ENCODE results near the gene KLHL42. TPM values are rescaled to one million over a fixed set of nuclear protein-coding genes. Genes with fewer than 3 reads are reported as not detected.
A peak's percentile ranks its signal among the peaks of the same experiment; 100 is the strongest.

KLHL42 gene
- total and polyA plus RNA-seq, 2 of the 8 experiments (the other 6 are each of a cell fraction or from before 2014, with no cell fraction given): 13.6 to 21.6 TPM

GRCh38 chr12:27751386-27752047, 28.5 kb upstream of the KLHL42 start:
- H4K5ac ChIP-seq (ENCODE audit: insufficient read length, low read depth, low read length): no peak overlapping the region
- no peak overlapping the region for H3K4me3 ChIP-seq (ENCODE audit: extremely low read depth in 1 of 4, insufficient read depth in 2 of 4, low read depth in 3 of 4, low read length in 4 of 4)
- DNase-seq (ENCODE audit: low read depth in 1 of 2, low spot score in 2 of 2) (no peak), FAIRE-seq (no peak)
- no peak overlapping the region for H3K56ac ChIP-seq (replicated peaks; ENCODE audit: insufficient read length, low read depth, low read length)
- no peak overlapping the region for H3K23ac ChIP-seq (ENCODE audit: insufficient read length)
- no peaks in the 10 kb centered on the region for H3K9me3 ChIP-seq (ENCODE audit: insufficient read depth in 2 of 2, low read depth in 1 of 2, low read length in 1 of 2)
- H3K4me2 ChIP-seq (ENCODE audit: insufficient read depth in 1 of 2, low read depth in 2 of 2, low read length in 2 of 2): no peak overlapping the region
- H3K79me1 ChIP-seq (ENCODE audit: low read depth, low read length): no peaks in the 10 kb centered on the region
- TF ChIP-seq SUZ12 (IDR thresholded peaks at IDR 0.05; ENCODE audit: low read length) (no peak), MAFK (IDR thresholded peaks at IDR 0.05; ENCODE audit: low read depth, low read length) (peak; percentile 6; the same call in 1 of the 2 replicates)
- H2BK120ac ChIP-seq (replicated peaks; ENCODE audit: low read depth, low read length): no peak overlapping the region
- H2AK5ac ChIP-seq (ENCODE audit: low read depth, low read length): no peak overlapping the region
- H4K91ac ChIP-seq (replicated peaks; ENCODE audit: insufficient read length, low read length): no peak overlapping the region
- H3K36me3 ChIP-seq (ENCODE audit: control insufficient read depth in 2 of 4, insufficient read depth in 4 of 4, low read length in 3 of 4): peaks cover 0 to 14% (median 4%) of the 10 kb centered on the region in 4 experiments; a peak in 5 of 8 replicates
- no peak overlapping the region for H3K27ac ChIP-seq (ENCODE audit: low read depth, low read length)
- no peak overlapping the region for H3K4ac ChIP-seq (replicated peaks; ENCODE audit: insufficient read length, low read depth, low read length)
- no peaks in the 10 kb centered on the region for H4K20me1 ChIP-seq (replicated peaks in 1 of 2; ENCODE audit: control insufficient read depth in 1 of 2, insufficient read depth in 2 of 2, low read length in 2 of 2)
- no peak overlapping the region for H2BK12ac ChIP-seq (ENCODE audit: low read depth, low read length)
- H3K27me3 ChIP-seq (replicated peaks in 1 of 4; ENCODE audit: control insufficient read depth in 3 of 4, extremely low read depth in 1 of 4, insufficient read depth in 3 of 4, low read length in 3 of 4): no peaks in the 10 kb centered on the region
- no peak overlapping the region for H3K9ac ChIP-seq (replicated peaks in 1 of 4; ENCODE audit: extremely low read depth in 1 of 4, low read depth in 3 of 4, low read length in 3 of 4)
- H3K79me2 ChIP-seq (ENCODE audit: control insufficient read depth in 1 of 2, insufficient read depth in 2 of 2, low read length in 2 of 2): no peaks in the 10 kb centered on the region
- H4K8ac ChIP-seq (ENCODE audit: extremely low read depth, insufficient read depth, low read length): no peak overlapping the region; the same call in 1 of the 2 replicates
- H2AFZ ChIP-seq (ENCODE audit: low read length): no peak overlapping the region
- H3K14ac ChIP-seq (ENCODE audit: insufficient read length): no peak overlapping the region
- H3K4me1 ChIP-seq (replicated peaks in 1 of 4; ENCODE audit: control insufficient read depth in 3 of 4, insufficient read depth in 4 of 4, low read length in 3 of 4): peaks cover 0 to 2% (median 0%) of the 10 kb centered on the region in 4 experiments; a peak in 2 of 7 replicates
- H2BK5ac ChIP-seq (ENCODE audit: low read depth, low read length): no peak overlapping the region
- H3K23me2 ChIP-seq (ENCODE audit: low read depth, low read length): no peaks in the 10 kb centered on the region; the same call in 1 of the 2 replicates
- no peak overlapping the region for H2BK15ac ChIP-seq (ENCODE audit: low read length)
- no peak overlapping the region for H2BK20ac ChIP-seq (ENCODE audit: low read length)
- ChIA-PET POLR2A (ENCODE audit: partially characterized antibody) (interaction anchor here (0.6 kb wide), 1 partner anchor 178 kb away, joined by 4 read pairs; no protein-coding TSS in a partner anchor), CTCF (ENCODE audit: partially characterized antibody) (interaction anchor here (0.6 to 2.6 kb wide), 4 partner anchors 14 to 113 kb away, joined by 3 to 6 read pairs (median 4); no protein-coding TSS in a partner anchor)
- H3K18ac ChIP-seq (ENCODE audit: extremely low read depth, low read length): no peak overlapping the region
- WGBS, 2 experiments (ENCODE audit: extremely low coverage in 1 of 2, insufficient coverage in 1 of 2, insufficient read length in 1 of 2, insufficient replicate concordance in 2 of 2, low coverage in 1 of 2, low lambda C conversion rate in 2 of 2, missing lambda C conversion rate in 1 of 2): 91% methylated on average over 15 of the region's 15 CpGs; no CpG with 5 or more reads in 1 of the 2 experiments

Measured in H1 (cell line).